Tongue (tissue), 2 donors: Measurements from ENCODE around the gene GP9. TPM values are rescaled to one million over a fixed set of nuclear protein-coding genes. Genes with fewer than 3 reads are reported as not detected.
"Not testable (repeated sequence)": the region's sequence is repeated elsewhere in the genome, so short reads cannot be mapped to it uniquely, and the experiment has no call there.

ENCODE experiments used
- DNase-seq: peaks from one replicate; pipeline ENCODE4 v3.0.0-alpha.2; 2015
- total RNA-seq: library from RNA; depleted of rRNA; stranded (reverse); fragments of >200 nt; gene quantifications from one replicate; pipeline ENCODE4 v1.2.3, GENCODE V29; 2014

GP9 gene
- total RNA-seq, 1 donor from 2014 or later: not detected

- no peak for DNase-seq
Observed at GRCh38 chr3:129050556-129051295, 9.9 kb upstream of the GP9 start.

- no peak for DNase-seq
Observed at GRCh38 chr3:129051871-129052340, 8.7 kb upstream of the GP9 start.

- peak; percentile 37 for DNase-seq
Observed at GRCh38 chr3:129052675-129053074, 7.9 kb upstream of the GP9 start.

GRCh38 chr3:129054605-129055104, 5.9 kb upstream of the GP9 start:
- DNase-seq: no peak

- no peak for DNase-seq
Observed at GRCh38 chr3:129056451-129057173, 4.0 kb upstream of the GP9 start.

- no peak for DNase-seq
Observed at GRCh38 chr3:129057249-129057648, 3.3 kb upstream of the GP9 start.

GRCh38 chr3:129058441-129059200, 2.0 kb upstream of the GP9 start:
- peak; percentile 42 for DNase-seq

- DNase-seq: no peak
Observed at GRCh38 chr3:129059311-129059958, 1.1 kb upstream of the GP9 start.

- DNase-seq: no peak
Observed at GRCh38 chr3:129061023-129061887, 676 bp downstream of the GP9 start.

- no peak for DNase-seq
Observed at GRCh38 chr3:129061888-129062834, 1.6 kb downstream of the GP9 start.

- no peak for DNase-seq
Observed at GRCh38 chr3:129063091-129063640, 2.6 kb downstream of the GP9 start.

GRCh38 chr3:129063841-129064482, 3.4 kb downstream of the GP9 start:
- no peak for DNase-seq

- no peak for DNase-seq
Observed at GRCh38 chr3:129065016-129065719, 4.6 kb downstream of the GP9 start.

- no peak for DNase-seq
Observed at GRCh38 chr3:129065720-129066073, 5.1 kb downstream of the GP9 start.

- DNase-seq: not testable (repeated sequence)
Observed at GRCh38 chr3:129067719-129068118, 7.1 kb downstream of the GP9 start.

- DNase-seq: peak; percentile 35
Observed at GRCh38 chr3:129068291-129068886, 7.8 kb downstream of the GP9 start.

- not testable (repeated sequence) for DNase-seq
Observed at GRCh38 chr3:129069313-129070085, 8.9 kb downstream of the GP9 start.
